ENCODE measurements around the gene SEMA4G. TPM values are rescaled to one million over a fixed set of nuclear protein-coding genes. Genes with fewer than 3 reads are reported as not detected.

The SEMA4G gene
- total RNA-seq, 4 donors from 2014 or later = 15.3 to 31.9 (median 23.6) TPM

DNA sequence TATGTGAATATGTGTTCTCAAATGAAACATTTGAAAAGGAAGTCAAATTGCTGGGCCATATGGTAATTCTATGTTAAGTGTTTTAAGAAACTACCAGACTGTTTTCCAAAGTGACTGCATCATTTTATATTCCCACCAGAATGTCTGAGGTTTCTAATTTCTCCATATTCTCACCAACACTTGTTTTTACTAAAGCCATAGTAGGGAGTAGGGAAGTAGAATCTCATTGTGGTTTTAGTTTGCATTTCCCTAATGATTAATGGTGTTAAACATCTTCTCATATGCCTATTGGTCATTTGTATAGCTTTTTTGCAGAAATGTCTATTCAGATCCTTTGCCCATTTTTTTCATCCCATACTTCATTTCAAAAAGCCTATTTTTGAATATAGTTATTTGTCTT lies 9.1 kb upstream of the SEMA4G start:
- no peak overlapping the region for H3K4me3 ChIP-seq (ENCODE audit: low read depth, poor library complexity, severe bottlenecking)
- TF ChIP-seq, protein P1, sequence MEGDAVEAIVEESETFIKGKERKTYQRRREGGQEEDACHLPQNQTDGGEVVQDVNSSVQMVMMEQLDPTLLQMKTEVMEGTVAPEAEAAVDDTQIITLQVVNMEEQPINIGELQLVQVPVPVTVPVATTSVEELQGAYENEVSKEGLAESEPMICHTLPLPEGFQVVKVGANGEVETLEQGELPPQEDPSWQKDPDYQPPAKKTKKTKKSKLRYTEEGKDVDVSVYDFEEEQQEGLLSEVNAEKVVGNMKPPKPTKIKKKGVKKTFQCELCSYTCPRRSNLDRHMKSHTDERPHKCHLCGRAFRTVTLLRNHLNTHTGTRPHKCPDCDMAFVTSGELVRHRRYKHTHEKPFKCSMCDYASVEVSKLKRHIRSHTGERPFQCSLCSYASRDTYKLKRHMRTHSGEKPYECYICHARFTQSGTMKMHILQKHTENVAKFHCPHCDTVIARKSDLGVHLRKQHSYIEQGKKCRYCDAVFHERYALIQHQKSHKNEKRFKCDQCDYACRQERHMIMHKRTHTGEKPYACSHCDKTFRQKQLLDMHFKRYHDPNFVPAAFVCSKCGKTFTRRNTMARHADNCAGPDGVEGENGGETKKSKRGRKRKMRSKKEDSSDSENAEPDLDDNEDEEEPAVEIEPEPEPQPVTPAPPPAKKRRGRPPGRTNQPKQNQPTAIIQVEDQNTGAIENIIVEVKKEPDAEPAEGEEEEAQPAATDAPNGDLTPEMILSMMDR (IDR thresholded peaks at IDR 0.05) = no peak
- TF ChIP-seq POLR2A (IDR thresholded peaks at IDR 0.05) = no peak
- intact Hi-C loops (cut with DNase I; ENCODE audit: low total_unique reads) = no loop called here
- DNase-seq (ENCODE audit: low spot score in 2 of 2) = no peak

- DNase-seq (ENCODE audit: low spot score in 2 of 2) = no peak
- no peak overlapping the region for H3K4me3 ChIP-seq (ENCODE audit: low read depth, poor library complexity, severe bottlenecking)
- no peak for TF ChIP-seq POLR2A (IDR thresholded peaks at IDR 0.05)
- TF ChIP-seq, protein P1 (IDR thresholded peaks at IDR 0.05) = no peak
- intact Hi-C loops (cut with DNase I; ENCODE audit: low total_unique reads) = no loop called here
- WGBS, 2 donors = 79 to 87% methylated on average over 4 of the region's 4 CpGs
Measured at GRCh38 chr10:100962351-100963080, 6.8 kb upstream of the SEMA4G start.

GRCh38 chr10:100963826-100964225 lies 5.5 kb upstream of the SEMA4G start:
- no peak for TF ChIP-seq POLR2A (IDR thresholded peaks at IDR 0.05)
- TF ChIP-seq, protein P1 (IDR thresholded peaks at IDR 0.05) = no peak
- 92 to 96% methylated on average over 1 of the region's 1 CpG for WGBS, 2 donors
- no peak for DNase-seq (ENCODE audit: low spot score in 2 of 2)
- intact Hi-C loops (cut with DNase I; ENCODE audit: low total_unique reads) = no loop called here
- no peak overlapping the region for H3K4me3 ChIP-seq (ENCODE audit: low read depth, poor library complexity, severe bottlenecking)

DNA sequence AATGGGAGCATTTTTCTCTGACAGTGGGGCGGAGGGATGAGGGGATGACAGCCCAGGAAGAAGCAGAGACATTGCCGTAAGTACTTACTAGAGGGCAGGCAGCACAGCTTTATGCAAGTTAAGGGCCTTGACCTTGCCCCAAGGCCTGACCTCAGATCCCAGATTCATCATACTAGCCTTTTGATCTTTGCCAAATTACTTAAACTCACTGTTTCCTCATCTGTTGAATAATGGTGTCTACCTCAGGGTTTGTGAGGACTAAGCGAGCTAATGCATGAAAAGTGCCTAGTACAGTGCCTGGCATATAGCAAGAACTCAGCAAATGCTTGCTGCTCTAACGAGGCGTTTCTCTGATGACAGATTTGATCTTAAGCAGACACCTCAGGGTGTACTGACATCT lies 3.5 kb upstream of the SEMA4G start:
- intact Hi-C loops (cut with DNase I; ENCODE audit: low total_unique reads) = no loop called here
- no peak for TF ChIP-seq POLR2A (IDR thresholded peaks at IDR 0.05)
- TF ChIP-seq, protein P1 (IDR thresholded peaks at IDR 0.05) = no peak
- H3K4me3 ChIP-seq (ENCODE audit: low read depth, poor library complexity, severe bottlenecking) = no peak overlapping the region
- DNase-seq (ENCODE audit: low spot score in 2 of 2) = no peak
- 69 to 71% methylated on average over 5 of the region's 5 CpGs for WGBS, 2 donors

DNA sequence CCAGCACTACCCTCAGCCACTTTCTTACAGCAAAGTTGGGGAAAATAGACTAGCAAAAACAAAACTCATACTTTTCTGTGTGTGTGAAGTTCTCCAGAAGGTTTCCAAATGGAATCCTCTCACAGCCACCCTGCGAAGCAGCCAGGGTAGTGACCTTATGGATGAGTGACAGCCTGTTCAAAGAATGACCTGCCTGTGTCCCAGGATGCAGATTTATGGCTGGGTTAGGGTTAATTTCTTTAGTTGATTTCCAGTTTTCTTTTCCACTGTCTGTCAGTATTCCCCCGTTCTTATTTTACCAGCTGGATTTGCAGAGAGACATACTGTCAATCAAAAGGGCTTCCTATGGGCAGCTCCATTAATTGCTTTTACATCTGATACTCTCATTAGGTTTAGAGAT lies 2.4 kb upstream of the SEMA4G start:
- 73 to 80% methylated on average over 2 of the region's 2 CpGs for WGBS, 2 donors
- TF ChIP-seq POLR2A (IDR thresholded peaks at IDR 0.05) = no peak
- TF ChIP-seq, protein P1 (IDR thresholded peaks at IDR 0.05) = no peak
- H3K4me3 ChIP-seq (ENCODE audit: low read depth, poor library complexity, severe bottlenecking) = no peak overlapping the region
- intact Hi-C loops (cut with DNase I; ENCODE audit: low total_unique reads) = no loop called here
- no peak for DNase-seq (ENCODE audit: low spot score in 2 of 2)

GRCh38 chr10:100967332-100967731 lies 2.0 kb upstream of the SEMA4G start:
- TF ChIP-seq, protein P1 (IDR thresholded peaks at IDR 0.05) = no peak
- TF ChIP-seq POLR2A (IDR thresholded peaks at IDR 0.05) = no peak
- DNase-seq (ENCODE audit: low spot score in 2 of 2) = no peak
- no peak overlapping the region for H3K4me3 ChIP-seq (ENCODE audit: low read depth, poor library complexity, severe bottlenecking)
- 85 to 91% methylated on average over 2 of the region's 2 CpGs for WGBS, 2 donors
- intact Hi-C loops (cut with DNase I; ENCODE audit: low total_unique reads) = no loop called here

All from lower leg skin (tissue), 4 donors.